Ishikawa (cell line): Measurements from ENCODE around the gene ZNF469.

Experiments used
- CEBPB ChIP-seq: IDR thresholded peaks from 2 replicates; pipeline ENCODE4 v1.6.1; 2012
- CREB1 ChIP-seq: IDR thresholded peaks from 2 replicates; pipeline ENCODE4 v1.6.1; 2012; ENCODE audit warnings: low read depth
- EGR1 ChIP-seq: IDR thresholded peaks from 2 replicates; pipeline ENCODE4 v1.6.1; 2012
- EP300 ChIP-seq: IDR thresholded peaks from 2 replicates; pipeline ENCODE4 v1.6.1; 2012; ENCODE audit warnings: borderline replicate concordance
- FOXM1 ChIP-seq: IDR thresholded peaks from 2 replicates; pipeline ENCODE4 v1.6.1; 2012; ENCODE audit warnings: low read depth, borderline replicate concordance
- NFIC ChIP-seq: IDR thresholded peaks from 2 replicates; pipeline ENCODE4 v1.6.1; 2012
- RAD21 ChIP-seq: IDR thresholded peaks from 2 replicates; pipeline ENCODE4 v1.6.1; 2012; ENCODE audit warnings: low read depth
- REST ChIP-seq: IDR thresholded peaks from 2 replicates; pipeline ENCODE4 v1.6.1; 2012; ENCODE audit warnings: low read depth, mild to moderate bottlenecking
- TAF1 ChIP-seq: IDR thresholded peaks from 2 replicates; pipeline ENCODE4 v1.6.1; 2012; ENCODE audit warnings: low read depth, mild to moderate bottlenecking
- TCF12 ChIP-seq: IDR thresholded peaks from 2 replicates; pipeline ENCODE4 v1.6.1; 2012; ENCODE audit warnings: low read depth
- TEAD4 ChIP-seq: IDR thresholded peaks from 2 replicates; pipeline ENCODE4 v1.6.1; 2012
- USF1 ChIP-seq: IDR thresholded peaks from 2 replicates; pipeline ENCODE4 v1.6.1; 2012
- YY1 ChIP-seq: IDR thresholded peaks from 2 replicates; pipeline ENCODE4 v1.6.1; 2012; ENCODE audit warnings: low read depth
- ZBTB7A ChIP-seq: IDR thresholded peaks from 2 replicates; pipeline ENCODE4 v1.6.1; 2012; ENCODE audit warnings: low read depth
- TF ChIP-seq, protein P1 (sequence below): IDR thresholded peaks from 2 replicates; pipeline ENCODE4 v1.6.1; 2012

ZNF469 gene

GRCh38 chr16:88408561-88409142, 25.9 kb downstream of the ZNF469 start:
- TF ChIP-seq ZBTB7A (no peak), YY1 (no peak), REST (no peak), NFIC (no peak), TAF1 (no peak), TEAD4 (no peak)
- TF ChIP-seq, protein P1, sequence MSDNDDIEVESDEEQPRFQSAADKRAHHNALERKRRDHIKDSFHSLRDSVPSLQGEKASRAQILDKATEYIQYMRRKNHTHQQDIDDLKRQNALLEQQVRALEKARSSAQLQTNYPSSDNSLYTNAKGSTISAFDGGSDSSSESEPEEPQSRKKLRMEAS = no peak

DNA sequence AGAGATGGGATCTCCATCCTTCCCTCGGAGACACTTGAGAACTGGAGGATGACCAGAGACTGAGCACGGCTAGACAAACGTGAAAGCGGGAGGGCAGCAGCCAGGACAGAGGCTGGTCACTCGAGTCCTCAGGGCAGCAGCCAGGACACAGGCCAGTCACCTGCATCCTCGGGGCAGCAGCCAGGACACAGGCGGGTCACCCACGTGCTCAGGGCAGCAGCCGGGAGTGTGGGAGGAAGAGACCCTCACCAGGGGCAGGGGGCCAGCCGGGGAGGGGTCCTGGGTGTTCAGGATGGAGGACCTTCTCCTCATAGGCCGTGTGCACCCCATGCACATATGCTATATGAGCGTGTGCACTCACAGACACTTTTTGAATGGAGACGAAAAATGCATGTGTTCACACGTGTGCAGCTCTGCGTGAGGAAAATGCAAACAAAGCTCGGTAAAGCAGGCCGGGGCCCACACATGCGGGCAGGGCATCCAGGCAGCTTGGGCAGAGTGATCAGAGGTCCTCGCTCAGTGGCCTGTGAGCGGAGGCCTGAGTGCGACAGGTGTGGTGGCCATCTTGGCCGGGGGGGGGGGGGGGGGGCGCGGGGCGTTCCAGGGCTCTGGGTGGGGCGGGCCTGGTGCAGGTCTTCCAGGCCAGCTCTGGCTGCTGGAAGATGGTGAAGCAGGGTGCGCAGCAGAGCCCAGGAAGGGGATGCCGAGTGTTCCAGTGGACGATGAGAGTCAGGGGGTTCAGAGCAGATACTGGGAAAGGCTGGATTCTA, 26.7 kb downstream of the ZNF469 start:
- TF ChIP-seq CEBPB = no peak
- no peak for TF ChIP-seq CREB1
- no peak for TF ChIP-seq ZBTB7A
- no peak for TF ChIP-seq TAF1
- TF ChIP-seq TCF12 = no peak
- TF ChIP-seq NFIC = no peak
- TF ChIP-seq USF1 = no peak
- TF ChIP-seq, protein P1 = no peak
- no peak for TF ChIP-seq RAD21
- TF ChIP-seq EP300 = no peak
- no peak for TF ChIP-seq YY1
- TF ChIP-seq REST = no peak
- TF ChIP-seq EGR1 = no peak
- TF ChIP-seq TEAD4 = no peak
- no peak for TF ChIP-seq FOXM1

DNA sequence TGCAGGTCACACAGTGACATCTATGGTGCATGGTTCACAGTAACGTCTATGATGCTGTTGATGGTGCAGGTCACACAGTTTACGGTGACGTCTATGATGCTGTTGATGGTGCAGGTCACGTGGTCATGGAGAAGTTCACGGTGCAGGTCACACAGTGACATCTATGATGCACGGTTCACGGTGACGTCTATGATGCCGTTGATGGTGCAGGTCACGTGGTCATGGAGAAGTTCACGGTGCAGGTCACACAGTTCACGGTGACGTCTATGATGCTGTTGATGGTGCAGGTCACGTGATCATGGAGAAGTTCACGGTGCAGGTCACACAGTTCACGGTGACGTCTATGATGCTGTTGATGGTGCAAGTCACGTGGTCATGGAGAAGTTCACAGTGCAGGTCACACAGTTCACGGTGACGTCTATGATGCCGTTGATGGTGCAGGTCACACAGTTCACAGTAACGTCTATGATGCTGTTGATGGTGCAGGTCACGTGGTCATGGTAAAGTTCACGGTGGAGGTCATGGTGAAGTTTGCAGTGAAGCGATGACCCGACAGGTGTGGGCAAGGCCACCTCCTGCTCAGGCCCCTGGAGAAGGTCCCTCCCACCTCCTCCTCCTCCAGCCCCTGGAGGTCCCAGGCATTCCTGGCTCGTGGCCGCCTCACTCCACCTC, 27.7 kb downstream of the ZNF469 start:
- TF ChIP-seq USF1 = peak; percentile 59

DNA sequence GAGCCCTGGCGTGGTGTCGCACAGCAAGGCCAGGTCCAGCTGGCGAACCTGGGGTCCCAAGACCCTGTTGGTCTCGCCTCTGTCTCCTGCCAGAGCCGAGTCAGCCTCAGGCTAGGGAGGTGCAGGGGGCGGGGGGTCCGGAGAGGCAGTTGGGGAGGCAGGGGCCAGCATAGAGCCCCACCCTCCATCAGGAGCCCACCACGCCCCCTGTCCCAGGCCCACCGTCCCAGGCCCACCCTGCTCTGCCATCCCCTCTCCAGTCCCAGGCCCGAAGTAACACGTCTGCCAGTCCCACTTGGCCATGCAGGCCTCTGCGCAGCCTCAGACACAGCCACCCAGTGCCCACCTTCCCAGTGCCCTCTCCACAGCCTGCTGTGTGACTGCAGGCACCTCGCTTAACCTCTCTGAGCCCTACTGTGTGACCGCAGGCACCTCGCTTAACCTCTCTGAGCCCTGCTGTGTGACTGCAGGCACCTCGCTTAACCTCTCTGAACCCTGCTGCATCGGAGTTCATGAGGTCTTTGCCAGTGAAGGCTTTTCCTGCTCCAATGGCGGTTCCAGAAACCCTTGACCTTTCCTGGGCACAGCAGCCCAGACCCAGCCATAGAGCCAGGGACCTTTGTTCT, 29.3 kb downstream of the ZNF469 start:
- TF ChIP-seq CREB1 (no peak), TEAD4 (no peak), TAF1 (no peak), ZBTB7A (no peak), EP300 (no peak), CEBPB (no peak), NFIC (no peak), USF1 (no peak), YY1 (no peak), EGR1 (no peak)

- TF ChIP-seq RAD21 (no peak), CREB1 (no peak), TEAD4 (no peak)
Measured at GRCh38 chr16:88412766-88413165, 30.0 kb downstream of the ZNF469 start.
